MCF 10A (cell line): ENCODE results near the gene BRF1. TPM values are rescaled to one million over a fixed set of nuclear protein-coding genes. Genes with fewer than 3 reads are reported as not detected.

Experiments
- BruUV-seq: library from RNA; stranded (reverse); fragments of 400-500 nt; replicated peaks from 2 replicates; lab custom pipeline; 2021; lab: Mats Ljungman, UMichigan
- CTCF ChIA-PET: fragments of 300-600 bp; sonication (Branson Sonifier 250); formaldehyde crosslinking; extraction: SDS; loops from one replicate; lab custom pipeline; 2021; ENCODE audit warnings: antibody characterized with exemption, inconsistent platforms; lab: Yijun Ruan, JAX
- POLR2A ChIA-PET: fragments of 300-600, 350-650 bp; sonication (Branson Sonifier 250); formaldehyde crosslinking; extraction: SDS; loops from one replicate; lab custom pipeline; 2020; ENCODE audit warnings: antibody characterized with exemption, inconsistent platforms; lab: Yijun Ruan, JAX
- DNase-seq: peaks from one replicate; pipeline ENCODE4 v3.0.0-alpha.2; 2018; ENCODE audit not compliant: unreplicated experiment
- H3K27ac Mint-ChIP-seq: one replicate; pipeline ENCODE4 v1.8.0; 2022; ENCODE audit warnings: mild to moderate bottlenecking, low read depth, mixed read lengths; ENCODE audit not compliant: unreplicated experiment
- H3K27me3 Mint-ChIP-seq: one replicate; pipeline ENCODE4 v1.8.0; 2022; ENCODE audit warnings: mixed read lengths; ENCODE audit not compliant: insufficient read depth, unreplicated experiment
- H3K36me3 Mint-ChIP-seq: one replicate; pipeline ENCODE4 v1.8.0; 2022; ENCODE audit warnings: mild to moderate bottlenecking, moderate library complexity, mixed read lengths; ENCODE audit not compliant: insufficient read depth, unreplicated experiment
- H3K4me1 Mint-ChIP-seq: one replicate; pipeline ENCODE4 v1.8.0; 2022; ENCODE audit warnings: mixed read lengths; ENCODE audit not compliant: insufficient read depth, unreplicated experiment
- H3K4me3 Mint-ChIP-seq: one replicate; pipeline ENCODE4 v1.8.0; 2022; ENCODE audit warnings: mild to moderate bottlenecking, moderate library complexity, mixed read lengths; ENCODE audit not compliant: unreplicated experiment
- H3K9me3 Mint-ChIP-seq: one replicate; pipeline ENCODE4 v1.8.0; 2022; ENCODE audit warnings: mixed read lengths; ENCODE audit not compliant: unreplicated experiment
- CTCF ChIP-seq: fragments of 200-600 bp; IDR thresholded peaks from one replicate; pipeline ENCODE4 v1.8.0; 2022; ENCODE audit warnings: antibody characterized with exemption, mild to moderate bottlenecking; ENCODE audit not compliant: unreplicated experiment
- intact Hi-C: fragments of 100-400 bp; cut with micrococcal nuclease; formaldehyde crosslinking; loops from 2 replicates; pipeline ENCODE4 v1.14.1; 2022
- total RNA-seq: library from RNA; stranded (reverse); gene quantifications from 2 replicates; pipeline ENCODE4 v1.2.3, GENCODE V29; 2022

BRF1 gene
- total RNA-seq, 1 experiment from 2014 or later = 30.7 TPM

- Mint-ChIP-seq H3K4me1 (peaks cover 6% of the 10 kb centered on the region), H3K27ac (peak within 1 kb of the TSS; percentile 3), H3K9me3 (no peaks in the 10 kb centered on the region), H3K36me3 (peaks cover 6% of the 10 kb centered on the region), H3K27me3 (no peaks in the 10 kb centered on the region), H3K4me3 (peak within 1 kb of the TSS; percentile 84)
- CTCF ChIA-PET = interaction anchor here (1.4 to 1.6 kb wide), 2 partner anchors 37 to 176 kb away, joined by 3 to 6 read pairs; no protein-coding TSS in a partner anchor
- intact Hi-C loops = loop anchor here (5.0 kb wide), 1 partner anchor 38 kb away; no protein-coding TSS in a partner anchor
- TF ChIP-seq CTCF = no peak
- POLR2A ChIA-PET = interaction anchor here (0.6 to 2.3 kb wide), 6 partner anchors 9 to 342 kb away, joined by 3 to 29 read pairs (median 4); partner anchors contain the start of genes BRF1 and JAG2
- no TSS peak for BruUV-seq
- peak; percentile 72 for DNase-seq
Measured at GRCh38 chr14:105314287-105315200, 13.7 kb upstream of the BRF1 start, which contains the start of gene PACS2. TSS of gene PACS2 (plus strand) at chr14:105314748. CDS start at chr14:105314919, 171 bp downstream.

GRCh38 chr14:105313381-105314286, 12.8 kb upstream of the BRF1 start:
- no TSS peak for BruUV-seq
- ChIA-PET CTCF (interaction anchor here (0.6 to 1.6 kb wide), 3 partner anchors 38 to 229 kb away, joined by 3 to 6 read pairs (median 3); no protein-coding TSS in a partner anchor), POLR2A (interaction anchor here (0.6 to 2.3 kb wide), 6 partner anchors 8 to 341 kb away, joined by 3 to 29 read pairs (median 4); partner anchors contain the start of gene BRF1)
- no peak for TF ChIP-seq CTCF
- peak overlapping the region; percentile 66 for H3K4me3 Mint-ChIP-seq
- peaks cover 11% of the 10 kb centered on the region for H3K36me3 Mint-ChIP-seq
- intact Hi-C loops = no loop called here
- DNase-seq = no peak
- H3K9me3 Mint-ChIP-seq = no peaks in the 10 kb centered on the region
- no peaks in the 10 kb centered on the region for H3K27me3 Mint-ChIP-seq
- no peak overlapping the region for H3K27ac Mint-ChIP-seq
- H3K4me1 Mint-ChIP-seq = peaks cover 6% of the 10 kb centered on the region

- BruUV-seq = no TSS peak
- TF ChIP-seq CTCF = no peak
- H3K4me3 Mint-ChIP-seq = peak overlapping the region; percentile 66
Measured at GRCh38 chr14:105312973-105313372, 12.2 kb upstream of the BRF1 start.

More at GRCh38 chr14:105312973-105313372, 12.2 kb upstream of the BRF1 start:
- no peak overlapping the region for H3K27ac Mint-ChIP-seq
- CTCF ChIA-PET = no interaction called here
- H3K36me3 Mint-ChIP-seq = peaks cover 13% of the 10 kb centered on the region
- no peaks in the 10 kb centered on the region for H3K27me3 Mint-ChIP-seq
- H3K9me3 Mint-ChIP-seq = no peaks in the 10 kb centered on the region
- no peak for DNase-seq
- peaks cover 6% of the 10 kb centered on the region for H3K4me1 Mint-ChIP-seq
- POLR2A ChIA-PET = interaction anchor here (1.2 kb wide), 1 partner anchor 13 kb away, joined by 3 read pairs; no protein-coding TSS in a partner anchor
- intact Hi-C loops = no loop called here
